ENCODE measurements around the gene OLIG2. TPM values are rescaled to one million over a fixed set of nuclear protein-coding genes. Genes with fewer than 3 reads are reported as not detected.

Gene OLIG2
- total RNA-seq, 3 donors from 2014 or later (not counting 1 experiment from before 2014, with no cell fraction given), result not detected

DNA sequence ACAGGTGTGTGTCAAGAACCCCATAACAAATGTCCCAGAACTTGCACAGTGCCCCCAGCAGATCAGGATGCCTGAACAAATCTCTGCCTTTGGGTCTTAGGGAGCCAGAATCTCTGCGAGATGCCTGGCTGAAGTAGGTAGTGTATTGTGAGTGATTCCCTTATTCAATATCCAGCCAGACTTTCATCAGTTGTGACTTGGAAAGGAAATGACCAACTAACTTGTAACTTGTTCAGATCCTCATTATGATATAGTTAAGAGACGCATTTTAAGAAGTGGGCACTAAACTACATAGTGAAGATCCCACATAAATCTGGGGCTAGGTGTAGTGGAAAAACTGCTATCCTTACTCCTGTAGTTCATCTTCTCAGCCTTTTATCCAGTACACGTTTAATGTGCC, 11.8 kb downstream of the OLIG2 start:
- Mint-ChIP-seq H3K4me3 (peak overlapping the region; percentile 38), H3K27me3 (ENCODE audit: low read depth in 2 of 2) (peaks cover 14 to 28% of the 10 kb centered on the region in 2 donors), H3K4me1 (peaks cover 23 to 24% of the 10 kb centered on the region in 2 donors), H3K9me3 (no peaks in the 10 kb centered on the region), H3K36me3 (no peaks in the 10 kb centered on the region), H3K27ac (peak overlapping the region; percentile 59 to 86)
- peaks cover 10% of the 10 kb centered on the region for H3K27me3 ChIP-seq (ENCODE audit: control insufficient read depth, insufficient read depth, low read length)
- DNase-seq, result no peak
- H3K36me3 ChIP-seq (ENCODE audit: control insufficient read depth, insufficient read depth, low read length), result no peaks in the 10 kb centered on the region
- no peak overlapping the region for H3K27ac ChIP-seq (ENCODE audit: low read length)
- no peak for ATAC-seq
- TF ChIP-seq, protein P1, sequence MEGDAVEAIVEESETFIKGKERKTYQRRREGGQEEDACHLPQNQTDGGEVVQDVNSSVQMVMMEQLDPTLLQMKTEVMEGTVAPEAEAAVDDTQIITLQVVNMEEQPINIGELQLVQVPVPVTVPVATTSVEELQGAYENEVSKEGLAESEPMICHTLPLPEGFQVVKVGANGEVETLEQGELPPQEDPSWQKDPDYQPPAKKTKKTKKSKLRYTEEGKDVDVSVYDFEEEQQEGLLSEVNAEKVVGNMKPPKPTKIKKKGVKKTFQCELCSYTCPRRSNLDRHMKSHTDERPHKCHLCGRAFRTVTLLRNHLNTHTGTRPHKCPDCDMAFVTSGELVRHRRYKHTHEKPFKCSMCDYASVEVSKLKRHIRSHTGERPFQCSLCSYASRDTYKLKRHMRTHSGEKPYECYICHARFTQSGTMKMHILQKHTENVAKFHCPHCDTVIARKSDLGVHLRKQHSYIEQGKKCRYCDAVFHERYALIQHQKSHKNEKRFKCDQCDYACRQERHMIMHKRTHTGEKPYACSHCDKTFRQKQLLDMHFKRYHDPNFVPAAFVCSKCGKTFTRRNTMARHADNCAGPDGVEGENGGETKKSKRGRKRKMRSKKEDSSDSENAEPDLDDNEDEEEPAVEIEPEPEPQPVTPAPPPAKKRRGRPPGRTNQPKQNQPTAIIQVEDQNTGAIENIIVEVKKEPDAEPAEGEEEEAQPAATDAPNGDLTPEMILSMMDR (IDR thresholded peaks at IDR 0.05), result no peak
- 91% methylated on average over 3 of the region's 3 CpGs for WGBS (ENCODE audit: insufficient coverage)
- no peaks in the 10 kb centered on the region for H3K9me3 ChIP-seq (ENCODE audit: control insufficient read depth, insufficient read depth, low read length)
- peaks cover 27% of the 10 kb centered on the region for H3K4me1 ChIP-seq (ENCODE audit: control insufficient read depth, insufficient read depth, low read length)
- H3K4me3 ChIP-seq (ENCODE audit: low read length), result no peak overlapping the region
- intact Hi-C loops (cut with micrococcal nuclease), result loop anchor here (5.0 kb wide), 1 partner anchor 40 kb away; no protein-coding TSS in a partner anchor

DNA sequence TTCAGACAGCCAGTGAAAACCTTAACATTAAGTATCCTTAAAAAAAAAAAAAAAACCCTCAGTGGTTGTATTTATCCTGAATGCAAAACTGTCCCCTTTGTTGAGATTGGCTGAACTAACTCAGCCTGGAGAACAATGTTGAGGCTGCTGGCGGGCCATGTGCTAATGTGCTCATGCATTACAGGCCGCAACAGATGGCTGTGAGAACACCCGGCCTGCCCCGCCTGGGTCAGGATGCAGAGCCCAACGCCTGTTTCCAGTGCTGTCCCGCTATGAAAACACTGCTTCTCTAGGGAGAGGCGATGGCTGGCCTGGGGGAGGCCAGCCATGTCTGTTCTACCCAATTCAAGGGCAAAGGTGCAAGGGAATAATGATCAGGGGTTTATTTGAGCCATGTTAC, 13.8 kb downstream of the OLIG2 start:
- peaks cover 14 to 23% of the 10 kb centered on the region in 2 donors for H3K27me3 Mint-ChIP-seq (ENCODE audit: low read depth in 2 of 2)
- H3K4me1 ChIP-seq (ENCODE audit: control insufficient read depth, insufficient read depth, low read length), result peaks cover 23% of the 10 kb centered on the region
- DNase-seq (no peak), ATAC-seq (no peak)
- intact Hi-C loops (cut with micrococcal nuclease), result loop anchor here (5.0 kb wide), 1 partner anchor 38 kb away; no protein-coding TSS in a partner anchor
- no peaks in the 10 kb centered on the region for H3K36me3 Mint-ChIP-seq
- TF ChIP-seq, protein P1 (IDR thresholded peaks at IDR 0.05), result no peak
- H3K27me3 ChIP-seq (ENCODE audit: control insufficient read depth, insufficient read depth, low read length), result peaks cover 3% of the 10 kb centered on the region
- H3K27ac ChIP-seq (ENCODE audit: low read length), result no peak overlapping the region
- no peaks in the 10 kb centered on the region for H3K9me3 ChIP-seq (ENCODE audit: control insufficient read depth, insufficient read depth, low read length)
- H3K9me3 Mint-ChIP-seq, result no peaks in the 10 kb centered on the region
- 97% methylated on average over 7 of the region's 7 CpGs for WGBS (ENCODE audit: insufficient coverage)
- H3K4me3 Mint-ChIP-seq, result no peak overlapping the region
- H3K4me3 ChIP-seq (ENCODE audit: low read length), result no peak overlapping the region
- H3K36me3 ChIP-seq (ENCODE audit: control insufficient read depth, insufficient read depth, low read length), result no peaks in the 10 kb centered on the region
- peaks cover 21 to 23% of the 10 kb centered on the region in 2 donors for H3K4me1 Mint-ChIP-seq
- H3K27ac Mint-ChIP-seq, result no peak overlapping the region

DNA sequence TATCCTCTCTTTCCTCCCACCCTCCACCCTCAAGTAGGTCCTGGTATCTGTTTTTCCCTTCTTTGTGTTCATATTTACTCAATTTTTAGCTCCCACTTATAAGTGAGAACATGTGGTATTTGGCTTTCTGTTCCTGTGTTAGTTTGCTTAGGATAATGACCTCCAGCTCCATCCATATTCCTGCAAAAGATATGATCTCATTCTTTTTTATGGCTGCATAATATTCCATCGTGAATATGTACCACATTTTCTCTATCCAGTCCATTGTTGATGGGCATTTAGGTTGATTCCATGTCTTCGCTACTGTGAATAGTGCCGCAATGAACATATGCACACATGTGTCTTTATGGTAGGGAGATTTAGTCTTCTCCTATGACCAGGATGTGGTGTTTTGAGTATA, 14.5 kb downstream of the OLIG2 start:
- H3K27me3 ChIP-seq (ENCODE audit: control insufficient read depth, insufficient read depth, low read length), result peaks cover 3% of the 10 kb centered on the region
- Mint-ChIP-seq H3K4me1 (peaks cover 19 to 22% of the 10 kb centered on the region in 2 donors), H3K27ac (no peak overlapping the region), H3K4me3 (no peak overlapping the region), H3K9me3 (no peaks in the 10 kb centered on the region), H3K27me3 (ENCODE audit: low read depth in 2 of 2) (peaks cover 17 to 28% of the 10 kb centered on the region in 2 donors), H3K36me3 (no peaks in the 10 kb centered on the region)
- no peaks in the 10 kb centered on the region for H3K36me3 ChIP-seq (ENCODE audit: control insufficient read depth, insufficient read depth, low read length)
- 100% methylated on average over 3 of the region's 3 CpGs for WGBS (ENCODE audit: insufficient coverage)
- no peak overlapping the region for H3K27ac ChIP-seq (ENCODE audit: low read length)
- TF ChIP-seq, protein P1 (IDR thresholded peaks at IDR 0.05), result no peak
- intact Hi-C loops (cut with micrococcal nuclease), result no loop called here
- H3K9me3 ChIP-seq (ENCODE audit: control insufficient read depth, insufficient read depth, low read length), result no peaks in the 10 kb centered on the region
- no peak overlapping the region for H3K4me3 ChIP-seq (ENCODE audit: low read length)
- no peak for DNase-seq
- H3K4me1 ChIP-seq (ENCODE audit: control insufficient read depth, insufficient read depth, low read length), result peaks cover 22% of the 10 kb centered on the region
- ATAC-seq, result no peak

DNA sequence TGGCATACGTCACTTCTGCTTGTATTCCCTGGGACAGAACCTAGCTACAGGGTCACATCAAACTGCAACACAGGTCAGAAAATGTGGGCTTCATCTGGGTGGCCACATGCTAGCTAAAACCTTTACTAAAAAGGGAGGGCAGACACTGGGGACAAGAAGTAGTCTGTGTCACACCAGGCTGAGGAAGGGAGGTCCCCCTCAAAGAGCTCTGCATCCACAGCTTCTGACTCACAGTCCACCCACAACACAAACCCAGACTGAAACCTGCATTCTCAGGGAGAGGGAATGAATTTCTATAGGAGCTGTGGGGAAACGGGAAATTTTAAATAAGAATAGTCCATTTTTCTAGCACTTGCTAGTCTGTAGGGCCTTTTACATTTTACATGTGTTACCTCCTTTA, 16.2 kb downstream of the OLIG2 start:
- 84% methylated on average over 1 of the region's 2 CpGs for WGBS (ENCODE audit: insufficient coverage)
- DNase-seq, result no peak
- TF ChIP-seq, protein P1 (IDR thresholded peaks at IDR 0.05), result no peak
- no peaks in the 10 kb centered on the region for H3K36me3 ChIP-seq (ENCODE audit: control insufficient read depth, insufficient read depth, low read length)
- Mint-ChIP-seq H3K4me3 (no peak overlapping the region), H3K4me1 (peaks cover 8 to 9% of the 10 kb centered on the region in 2 donors), H3K36me3 (no peaks in the 10 kb centered on the region), H3K27ac (no peak overlapping the region), H3K9me3 (no peaks in the 10 kb centered on the region), H3K27me3 (ENCODE audit: low read depth in 2 of 2) (peaks cover 28 to 43% of the 10 kb centered on the region in 2 donors)
- no peak overlapping the region for H3K27ac ChIP-seq (ENCODE audit: low read length)
- H3K27me3 ChIP-seq (ENCODE audit: control insufficient read depth, insufficient read depth, low read length), result peaks cover 3% of the 10 kb centered on the region
- no peak overlapping the region for H3K4me3 ChIP-seq (ENCODE audit: low read length)
- H3K4me1 ChIP-seq (ENCODE audit: control insufficient read depth, insufficient read depth, low read length), result peaks cover 5% of the 10 kb centered on the region
- no peaks in the 10 kb centered on the region for H3K9me3 ChIP-seq (ENCODE audit: control insufficient read depth, insufficient read depth, low read length)
- no peak for ATAC-seq
- intact Hi-C loops (cut with micrococcal nuclease), result no loop called here

Data from natural killer cell (primary cell).